Prostate gland (tissue), 2 donors: ENCODE measurements around the gene C20orf144.
"Not testable (repeated sequence)": the region's sequence is repeated elsewhere in the genome, so short reads cannot be mapped to it uniquely, and the experiment has no call there.

Source experiments
- CTCF ChIP-seq, 4 experiments: fragments of 200-600 bp in 2 of 4; fragments of 450-650 bp in 2 of 4; sonication (generic) in 2 of 4; IDR thresholded peaks; 1 replicate in 3 of 4; 2 replicates in 1 of 4; pipeline ENCODE4 v1.5.1; 2016 to 2019; ENCODE audit warnings: antibody characterized with exemption in 4 of 4, mild to moderate bottlenecking in 2 of 4, moderate library complexity in 2 of 4
- POLR2A ChIP-seq: fragments of 450-650 bp; IDR thresholded peaks from one replicate; pipeline ENCODE4 v1.6.1; 2016; ENCODE audit warnings: antibody characterized with exemption, mild to moderate bottlenecking
- POLR2AphosphoS5 ChIP-seq: sonication (generic); formaldehyde crosslinking; IDR thresholded peaks from one replicate; pipeline ENCODE4 v1.6.1; 2017; ENCODE audit warnings: antibody characterized with exemption

GRCh38 chr20:33646959-33647602, 15.0 kb upstream of the C20orf144 start:
- TF ChIP-seq CTCF (IDR thresholded peaks at IDR 0.05); POLR2A; POLR2AphosphoS5: not testable (repeated sequence)
